Adrenal gland (tissue), 5 donors: Measurements from ENCODE around the gene GRID1.

Experiments used
- POLR2A ChIP-seq, 2 donors: fragments of 450-650 bp; IDR thresholded peaks; one replicate each; pipeline ENCODE4 v1.6.1; 2017; ENCODE audit warnings: antibody characterized with exemption in 2 of 2, mild to moderate bottlenecking in 2 of 2, moderate library complexity in 1 of 2
- TF ChIP-seq, protein P1 (sequence below), 6 experiments: fragments of 450-650 bp in 4 of 6; fragments of 200-600 bp in 2 of 6; sonication (generic) in 1 of 6; IDR thresholded peaks; 1 replicate in 5 of 6; 2 replicates in 1 of 6; pipeline versions ENCODE4 v1.5.1 to v1.8.0; 2016 to 2021; ENCODE audit warnings: antibody characterized with exemption in 6 of 6, mild to moderate bottlenecking in 2 of 6, moderate library complexity in 1 of 6
- donor health status: DM: no; HTN: no; CAD: no.

DNA sequence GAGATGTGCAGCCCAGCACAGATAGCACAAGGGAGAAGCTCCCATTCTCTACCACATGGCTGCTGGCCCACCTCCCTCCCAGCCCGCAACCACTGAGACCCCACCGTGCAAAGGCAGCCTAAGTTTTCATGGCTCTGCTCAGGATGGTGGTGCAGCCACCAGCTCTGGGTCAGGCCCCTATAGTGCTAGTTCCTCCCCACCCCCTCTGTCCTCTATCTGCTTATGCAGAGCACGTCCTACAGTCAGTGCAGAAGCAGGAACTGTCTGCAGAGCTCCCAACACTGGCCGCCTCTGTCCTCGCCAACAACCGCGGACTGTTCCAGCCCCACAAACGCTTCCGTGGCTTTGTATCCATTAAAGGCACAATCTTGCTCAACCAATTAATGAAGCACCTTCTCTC, 278.9 kb downstream of the GRID1 start:
- TF ChIP-seq, protein P1, sequence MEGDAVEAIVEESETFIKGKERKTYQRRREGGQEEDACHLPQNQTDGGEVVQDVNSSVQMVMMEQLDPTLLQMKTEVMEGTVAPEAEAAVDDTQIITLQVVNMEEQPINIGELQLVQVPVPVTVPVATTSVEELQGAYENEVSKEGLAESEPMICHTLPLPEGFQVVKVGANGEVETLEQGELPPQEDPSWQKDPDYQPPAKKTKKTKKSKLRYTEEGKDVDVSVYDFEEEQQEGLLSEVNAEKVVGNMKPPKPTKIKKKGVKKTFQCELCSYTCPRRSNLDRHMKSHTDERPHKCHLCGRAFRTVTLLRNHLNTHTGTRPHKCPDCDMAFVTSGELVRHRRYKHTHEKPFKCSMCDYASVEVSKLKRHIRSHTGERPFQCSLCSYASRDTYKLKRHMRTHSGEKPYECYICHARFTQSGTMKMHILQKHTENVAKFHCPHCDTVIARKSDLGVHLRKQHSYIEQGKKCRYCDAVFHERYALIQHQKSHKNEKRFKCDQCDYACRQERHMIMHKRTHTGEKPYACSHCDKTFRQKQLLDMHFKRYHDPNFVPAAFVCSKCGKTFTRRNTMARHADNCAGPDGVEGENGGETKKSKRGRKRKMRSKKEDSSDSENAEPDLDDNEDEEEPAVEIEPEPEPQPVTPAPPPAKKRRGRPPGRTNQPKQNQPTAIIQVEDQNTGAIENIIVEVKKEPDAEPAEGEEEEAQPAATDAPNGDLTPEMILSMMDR (IDR thresholded peaks at IDR 0.05): no peak
- no peak for TF ChIP-seq POLR2A (IDR thresholded peaks at IDR 0.05)
